ENCODE results near the gene CTRL.

DNA sequence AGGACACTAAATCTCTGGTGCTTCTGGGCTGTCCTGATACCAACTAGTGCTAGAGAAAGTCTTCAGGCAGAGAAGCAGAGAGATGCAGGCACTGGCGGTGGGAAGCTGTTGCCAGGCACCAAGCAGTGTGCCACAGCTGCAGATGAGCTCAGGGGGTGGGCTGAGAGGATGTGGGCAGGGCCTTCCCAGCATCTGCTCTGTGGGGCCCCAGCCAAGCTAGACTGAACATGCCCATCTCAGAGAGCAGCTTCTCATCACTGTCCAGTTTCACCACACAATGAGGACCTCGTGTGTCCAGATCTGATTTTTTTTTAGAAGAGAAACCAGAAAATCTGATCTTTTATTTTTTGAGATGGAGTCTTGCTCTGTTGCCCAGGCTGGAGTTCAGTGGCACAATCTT lies 21.5 kb downstream of the CTRL start:
- no peak for TF ChIP-seq YY1 (IDR thresholded peaks at IDR 0.05; ENCODE audit: low read depth)
- TF ChIP-seq, protein P1, sequence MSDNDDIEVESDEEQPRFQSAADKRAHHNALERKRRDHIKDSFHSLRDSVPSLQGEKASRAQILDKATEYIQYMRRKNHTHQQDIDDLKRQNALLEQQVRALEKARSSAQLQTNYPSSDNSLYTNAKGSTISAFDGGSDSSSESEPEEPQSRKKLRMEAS (IDR thresholded peaks at IDR 0.05): no peak
- TF ChIP-seq RAD21 (IDR thresholded peaks at IDR 0.05; ENCODE audit: low read depth): no peak
- TF ChIP-seq EP300 (IDR thresholded peaks at IDR 0.05; ENCODE audit: borderline replicate concordance): no peak
- TF ChIP-seq TEAD4 (IDR thresholded peaks at IDR 0.05): no peak
- TF ChIP-seq EGR1 (IDR thresholded peaks at IDR 0.05): no peak
- no peak for TF ChIP-seq TAF1 (IDR thresholded peaks at IDR 0.05; ENCODE audit: low read depth)
- no peak for TF ChIP-seq CREB1 (IDR thresholded peaks at IDR 0.05; ENCODE audit: low read depth)
- TF ChIP-seq CEBPB (IDR thresholded peaks at IDR 0.05): no peak
- TF ChIP-seq, protein P2, sequence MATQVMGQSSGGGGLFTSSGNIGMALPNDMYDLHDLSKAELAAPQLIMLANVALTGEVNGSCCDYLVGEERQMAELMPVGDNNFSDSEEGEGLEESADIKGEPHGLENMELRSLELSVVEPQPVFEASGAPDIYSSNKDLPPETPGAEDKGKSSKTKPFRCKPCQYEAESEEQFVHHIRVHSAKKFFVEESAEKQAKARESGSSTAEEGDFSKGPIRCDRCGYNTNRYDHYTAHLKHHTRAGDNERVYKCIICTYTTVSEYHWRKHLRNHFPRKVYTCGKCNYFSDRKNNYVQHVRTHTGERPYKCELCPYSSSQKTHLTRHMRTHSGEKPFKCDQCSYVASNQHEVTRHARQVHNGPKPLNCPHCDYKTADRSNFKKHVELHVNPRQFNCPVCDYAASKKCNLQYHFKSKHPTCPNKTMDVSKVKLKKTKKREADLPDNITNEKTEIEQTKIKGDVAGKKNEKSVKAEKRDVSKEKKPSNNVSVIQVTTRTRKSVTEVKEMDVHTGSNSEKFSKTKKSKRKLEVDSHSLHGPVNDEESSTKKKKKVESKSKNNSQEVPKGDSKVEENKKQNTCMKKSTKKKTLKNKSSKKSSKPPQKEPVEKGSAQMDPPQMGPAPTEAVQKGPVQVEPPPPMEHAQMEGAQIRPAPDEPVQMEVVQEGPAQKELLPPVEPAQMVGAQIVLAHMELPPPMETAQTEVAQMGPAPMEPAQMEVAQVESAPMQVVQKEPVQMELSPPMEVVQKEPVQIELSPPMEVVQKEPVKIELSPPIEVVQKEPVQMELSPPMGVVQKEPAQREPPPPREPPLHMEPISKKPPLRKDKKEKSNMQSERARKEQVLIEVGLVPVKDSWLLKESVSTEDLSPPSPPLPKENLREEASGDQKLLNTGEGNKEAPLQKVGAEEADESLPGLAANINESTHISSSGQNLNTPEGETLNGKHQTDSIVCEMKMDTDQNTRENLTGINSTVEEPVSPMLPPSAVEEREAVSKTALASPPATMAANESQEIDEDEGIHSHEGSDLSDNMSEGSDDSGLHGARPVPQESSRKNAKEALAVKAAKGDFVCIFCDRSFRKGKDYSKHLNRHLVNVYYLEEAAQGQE (IDR thresholded peaks at IDR 0.05; ENCODE audit: low read depth): no peak
- TF ChIP-seq NFIC (IDR thresholded peaks at IDR 0.05): no peak
